SK-N-SH (cell line): Measurements from ENCODE around the gene SPA17.

Experiments
- EZH2phosphoT487 ChIP-seq: fragments of 200-600 bp; sonication (generic); IDR thresholded peaks from 2 replicates; pipeline ENCODE4 v1.6.1; 2017; ENCODE audit warnings: low read depth, mixed run types, mild to moderate bottlenecking, antibody characterized with exemption, moderate library complexity, borderline replicate concordance
- FOXJ3 ChIP-seq: sonication (generic); formaldehyde crosslinking; IDR thresholded peaks from 2 replicates; pipeline ENCODE4 v1.5.1; 2020; ENCODE audit warnings: mild to moderate bottlenecking, missing genetic modification reagents
- FOXM1 ChIP-seq: IDR thresholded peaks from 2 replicates; pipeline ENCODE4 v1.4.0; 2012; ENCODE audit warnings: low read depth, mild to moderate bottlenecking
- IRF3 ChIP-seq: fragments of 150-350 bp; IDR thresholded peaks from 2 replicates; pipeline ENCODE4 v1.6.1; 2016; ENCODE audit warnings: mild to moderate bottlenecking, low read depth, low read length
- JUND ChIP-seq: IDR thresholded peaks from 2 replicates; pipeline ENCODE4 v1.4.0; 2012
- MXI1 ChIP-seq: IDR thresholded peaks from 2 replicates; pipeline ENCODE4 v1.6.1; 2012; ENCODE audit warnings: mild to moderate bottlenecking, low read depth, low read length, improper control_type of control experiment
- POLR2AphosphoS5 ChIP-seq: IDR thresholded peaks from 2 replicates; pipeline ENCODE4 v1.6.1; 2012; ENCODE audit warnings: low read depth, low read length
- REST ChIP-seq: IDR thresholded peaks from 2 replicates; pipeline ENCODE4 v1.6.1; 2012; ENCODE audit warnings: mild to moderate bottlenecking, low read depth, low read length, moderate library complexity
- RFX5 ChIP-seq: IDR thresholded peaks from 2 replicates; pipeline ENCODE4 v1.6.1; 2012; ENCODE audit warnings: mild to moderate bottlenecking, improper control_type of control experiment, low read length
- RXRA ChIP-seq: IDR thresholded peaks from 2 replicates; pipeline ENCODE4 v1.4.0; 2012; ENCODE audit warnings: low read depth, mild to moderate bottlenecking, borderline replicate concordance
- TAF1 ChIP-seq: IDR thresholded peaks from 2 replicates; pipeline ENCODE4 v1.6.1; 2012; ENCODE audit warnings: low read depth, mild to moderate bottlenecking, low read length, moderate library complexity, borderline replicate concordance
- USF2 ChIP-seq: fragments of 150-350 bp; IDR thresholded peaks from 2 replicates; pipeline ENCODE4 v1.6.1; 2017; ENCODE audit warnings: antibody characterized with exemption, low read length, low read depth, borderline replicate concordance
- TF ChIP-seq, protein P1 (sequence below): fragments of 200-600 bp; sonication (generic); IDR thresholded peaks from 2 replicates; pipeline ENCODE4 v1.6.1; 2017; ENCODE audit warnings: antibody characterized with exemption, mild to moderate bottlenecking, moderate library complexity
- TF ChIP-seq, protein P2 (sequence below): IDR thresholded peaks from 2 replicates; pipeline ENCODE4 v1.4.0; 2012; ENCODE audit warnings: low read depth

GRCh38 chr11:124716591-124716990 lies 42.9 kb downstream of the SPA17 start:
- TF ChIP-seq, protein P1, sequence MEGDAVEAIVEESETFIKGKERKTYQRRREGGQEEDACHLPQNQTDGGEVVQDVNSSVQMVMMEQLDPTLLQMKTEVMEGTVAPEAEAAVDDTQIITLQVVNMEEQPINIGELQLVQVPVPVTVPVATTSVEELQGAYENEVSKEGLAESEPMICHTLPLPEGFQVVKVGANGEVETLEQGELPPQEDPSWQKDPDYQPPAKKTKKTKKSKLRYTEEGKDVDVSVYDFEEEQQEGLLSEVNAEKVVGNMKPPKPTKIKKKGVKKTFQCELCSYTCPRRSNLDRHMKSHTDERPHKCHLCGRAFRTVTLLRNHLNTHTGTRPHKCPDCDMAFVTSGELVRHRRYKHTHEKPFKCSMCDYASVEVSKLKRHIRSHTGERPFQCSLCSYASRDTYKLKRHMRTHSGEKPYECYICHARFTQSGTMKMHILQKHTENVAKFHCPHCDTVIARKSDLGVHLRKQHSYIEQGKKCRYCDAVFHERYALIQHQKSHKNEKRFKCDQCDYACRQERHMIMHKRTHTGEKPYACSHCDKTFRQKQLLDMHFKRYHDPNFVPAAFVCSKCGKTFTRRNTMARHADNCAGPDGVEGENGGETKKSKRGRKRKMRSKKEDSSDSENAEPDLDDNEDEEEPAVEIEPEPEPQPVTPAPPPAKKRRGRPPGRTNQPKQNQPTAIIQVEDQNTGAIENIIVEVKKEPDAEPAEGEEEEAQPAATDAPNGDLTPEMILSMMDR, result no peak
- TF ChIP-seq POLR2AphosphoS5, result no peak
- no peak; the same call in 1 of the 2 replicates for TF ChIP-seq JUND
- no peak for TF ChIP-seq REST
- TF ChIP-seq FOXJ3 (CRISPR knock-in tag), result no peak
- TF ChIP-seq MXI1, result no peak
- TF ChIP-seq IRF3, result no peak
- TF ChIP-seq USF2, result no peak
- no peak for TF ChIP-seq EZH2phosphoT487
- no peak for TF ChIP-seq TAF1
- no peak for TF ChIP-seq RFX5
- TF ChIP-seq, protein P2, sequence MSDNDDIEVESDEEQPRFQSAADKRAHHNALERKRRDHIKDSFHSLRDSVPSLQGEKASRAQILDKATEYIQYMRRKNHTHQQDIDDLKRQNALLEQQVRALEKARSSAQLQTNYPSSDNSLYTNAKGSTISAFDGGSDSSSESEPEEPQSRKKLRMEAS, result no peak
- TF ChIP-seq FOXM1, result no peak
- TF ChIP-seq RXRA, result no peak
